ENCODE measurements around the gene LTBP3.

The LTBP3 gene
- total RNA-seq: 85.2 to 185 (median 109) reads per million in 4 donors

DNA sequence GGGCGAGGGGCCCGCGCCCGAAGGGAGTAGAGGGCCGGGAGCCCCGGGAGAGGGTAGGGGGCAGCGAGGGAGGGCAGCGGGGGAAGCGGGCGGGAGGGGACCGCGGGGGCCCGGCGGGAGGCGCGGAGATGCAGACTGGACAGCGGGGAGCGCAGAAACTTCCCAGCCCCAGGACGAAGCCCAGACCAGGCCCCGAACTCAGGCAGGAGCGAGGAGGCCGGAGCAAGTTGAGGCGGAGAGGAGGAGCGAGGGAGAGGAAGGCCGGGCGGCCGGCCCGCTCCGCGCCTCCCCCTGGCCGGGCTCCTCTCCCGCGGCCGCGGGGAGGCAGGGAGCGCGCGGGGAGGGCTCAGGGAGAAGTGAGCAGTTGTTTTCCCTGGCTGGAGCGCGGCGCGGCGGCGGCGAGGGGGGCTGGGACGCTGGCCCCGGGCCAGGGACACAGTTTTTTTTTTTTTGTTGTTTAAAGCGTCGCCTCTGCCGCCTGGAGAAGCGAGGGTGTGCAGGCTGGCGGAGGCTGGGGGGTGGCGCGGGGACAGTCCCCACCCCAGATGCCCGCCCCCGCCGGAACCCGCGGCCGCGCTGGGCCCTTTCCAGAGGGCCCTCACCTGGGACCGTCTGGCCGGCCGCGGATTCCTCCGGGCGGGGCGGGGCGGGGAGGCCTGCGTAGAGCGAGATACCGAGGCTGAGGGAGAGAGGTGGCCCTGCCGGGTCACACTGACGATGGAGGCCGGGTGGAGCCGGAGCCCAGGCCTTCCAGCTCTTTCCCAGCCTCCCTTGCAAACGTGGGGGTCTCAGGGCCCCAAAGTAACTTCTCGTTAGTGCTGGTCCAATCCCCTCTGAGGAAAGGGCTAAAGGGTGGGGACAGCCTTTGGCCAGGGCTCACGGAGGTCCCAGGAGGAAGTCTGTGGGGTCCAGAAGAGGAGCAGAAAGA lies at the start of gene LTBP3:
Gene LTBP3 (minus strand): TSS at position 358 of the 928 bp plus-strand sequence. CDS start 400 bp downstream, outside the sequence.
- DNase-seq: peak in 2 of 5 donors; percentile 23 to 43

DNA sequence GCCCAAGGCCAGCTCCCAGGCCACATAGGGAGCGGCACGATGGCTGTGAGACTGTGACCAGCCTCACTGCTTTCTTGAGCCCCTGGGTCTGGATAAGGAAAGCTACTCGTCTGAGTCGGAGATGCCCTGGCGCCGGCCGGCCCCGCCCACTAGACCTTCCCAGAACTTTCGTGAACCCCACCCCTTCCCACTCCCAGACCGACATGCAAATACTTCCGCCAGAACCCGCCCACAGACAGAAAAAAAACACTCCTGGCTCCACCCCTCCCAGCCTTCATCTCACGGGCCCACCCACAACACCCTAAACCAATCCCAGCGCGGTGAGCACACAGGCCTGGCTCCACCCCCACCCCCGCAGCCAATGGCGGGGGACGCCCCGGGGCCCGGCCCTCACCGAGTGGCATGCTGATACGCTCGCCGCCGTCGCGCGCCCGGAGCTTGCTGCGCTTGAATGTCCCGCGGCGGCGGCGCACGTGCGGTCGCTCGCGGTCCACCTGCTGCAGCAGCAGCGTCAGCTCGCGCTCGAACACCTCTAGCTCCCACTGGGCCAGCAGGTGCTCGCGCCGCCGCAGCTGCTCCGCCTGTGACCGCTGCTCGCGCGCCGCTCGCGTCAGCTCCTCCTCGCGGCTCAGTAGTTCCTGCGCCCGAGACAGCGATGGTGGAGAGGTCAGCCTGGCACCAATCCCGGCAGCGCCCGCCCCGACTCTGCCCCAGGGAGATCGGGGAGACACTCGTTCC lies 48.9 kb upstream of the LTBP3 start:
- DNase-seq: no peak

DNA sequence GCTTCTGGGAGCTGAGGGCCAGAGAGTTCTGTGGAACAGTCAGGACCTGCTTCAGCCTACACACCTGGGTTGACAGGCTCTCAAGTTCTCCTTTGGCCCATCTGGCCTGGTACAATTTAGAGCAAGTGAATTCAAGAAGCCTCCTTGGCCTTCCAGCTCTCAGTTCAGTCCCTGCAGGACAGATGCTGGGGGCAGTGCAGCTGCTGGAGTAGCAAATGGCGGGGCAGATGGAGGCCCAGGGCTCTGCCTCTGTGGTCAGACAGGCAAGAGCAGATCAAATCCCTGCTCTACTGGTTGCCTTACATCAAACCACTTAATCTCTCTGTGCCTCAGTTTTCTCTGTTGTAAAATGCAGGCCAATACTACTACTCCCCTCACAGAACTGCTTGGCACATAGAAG lies 46.1 kb upstream of the LTBP3 start:
- no peak for DNase-seq

DNA sequence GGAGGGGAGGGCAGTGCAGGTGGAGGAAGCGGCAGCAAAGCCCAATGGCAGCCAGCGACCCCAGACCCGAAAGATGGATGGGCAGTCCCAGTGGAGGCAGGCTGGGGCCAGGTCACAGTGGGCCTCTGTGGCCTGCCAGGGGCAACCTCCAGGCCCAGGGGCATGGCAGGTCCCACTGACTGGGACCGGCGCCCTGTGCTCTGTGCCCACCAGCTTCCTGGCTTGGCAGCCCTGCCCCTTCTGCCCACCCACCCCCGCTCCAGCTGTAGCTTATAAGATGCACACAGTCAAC lies 41.7 kb upstream of the LTBP3 start:
- no peak for DNase-seq

DNA sequence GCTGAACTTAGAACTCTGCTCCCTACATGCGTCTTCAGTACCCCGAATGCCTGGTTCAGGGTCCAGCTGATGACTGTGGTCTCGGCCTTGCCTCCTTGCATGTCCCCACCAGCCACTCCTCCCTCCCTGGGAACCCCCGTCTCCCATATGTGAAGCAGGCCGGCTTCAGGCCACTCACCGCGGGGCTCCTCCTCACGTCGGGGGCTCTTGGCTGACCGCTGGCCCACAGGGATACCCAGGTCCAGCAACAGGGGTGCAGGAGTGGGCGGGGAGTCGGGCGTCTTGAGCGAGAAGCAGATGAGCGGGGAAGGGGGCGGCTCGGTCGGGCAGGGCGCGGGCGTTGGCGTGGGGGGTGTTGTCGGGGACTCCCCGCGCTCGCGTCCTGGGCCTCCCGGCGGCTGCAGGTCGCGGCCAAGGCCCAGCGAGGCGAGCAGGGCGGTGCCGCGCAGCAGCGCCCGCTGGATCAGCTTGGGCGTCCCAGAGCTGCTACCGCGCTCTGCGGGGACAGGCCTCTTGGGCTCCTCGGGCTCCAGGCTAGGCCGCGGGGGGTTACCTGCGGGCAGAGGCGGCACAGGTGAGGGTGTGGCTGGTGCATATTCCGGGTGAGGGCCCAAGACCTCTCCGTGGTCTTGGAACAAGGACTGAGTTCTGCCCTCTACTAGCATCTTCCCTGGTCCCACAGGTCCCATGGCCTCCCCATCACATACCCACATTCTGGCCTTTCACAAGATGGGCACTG lies 41.2 kb upstream of the LTBP3 start:
- DNase-seq: no peak

DNA sequence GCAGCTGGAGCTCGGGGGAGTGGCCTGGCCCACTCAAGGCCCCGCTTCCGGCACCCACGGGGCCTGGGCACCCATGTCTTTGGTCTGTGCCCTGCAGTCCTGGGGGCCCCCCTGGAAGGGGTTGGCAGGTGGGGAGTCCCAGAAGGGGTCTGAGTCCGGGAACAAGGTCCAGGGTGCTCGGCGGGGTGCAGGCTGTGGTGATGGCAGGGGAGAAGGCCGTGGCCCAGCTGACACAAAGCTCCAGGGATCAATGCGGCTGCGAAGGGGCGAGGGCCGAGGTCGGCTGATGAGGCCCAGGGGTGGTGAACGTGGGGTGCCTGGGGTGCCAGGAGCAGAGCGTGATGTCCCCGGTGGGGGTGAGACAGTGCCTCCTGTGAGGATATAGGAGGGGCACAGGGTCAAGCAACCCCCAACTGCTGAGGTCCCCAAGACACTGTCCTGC lies 40.1 kb upstream of the LTBP3 start:
- no peak for DNase-seq

DNA sequence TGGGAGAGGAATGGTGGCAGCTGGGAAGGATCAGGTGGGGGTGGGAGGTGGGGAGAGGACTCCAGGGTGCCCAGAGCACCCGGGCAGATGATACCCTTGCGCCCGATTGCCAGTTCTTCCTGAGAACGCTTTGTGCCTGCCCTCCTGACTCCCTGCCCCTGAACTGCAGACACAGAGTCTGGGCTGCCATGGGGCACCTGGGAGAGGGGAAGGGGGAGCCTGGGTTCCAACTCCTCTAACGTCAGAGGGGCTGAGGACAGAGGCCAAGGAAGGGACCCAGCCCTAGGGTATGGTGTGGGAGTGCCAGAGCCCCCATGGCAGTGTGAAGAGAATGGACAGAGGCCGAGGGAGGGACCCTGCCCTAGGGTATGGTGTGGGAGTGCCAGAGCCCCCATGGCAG lies 38.4 kb upstream of the LTBP3 start:
- no peak for DNase-seq

DNA sequence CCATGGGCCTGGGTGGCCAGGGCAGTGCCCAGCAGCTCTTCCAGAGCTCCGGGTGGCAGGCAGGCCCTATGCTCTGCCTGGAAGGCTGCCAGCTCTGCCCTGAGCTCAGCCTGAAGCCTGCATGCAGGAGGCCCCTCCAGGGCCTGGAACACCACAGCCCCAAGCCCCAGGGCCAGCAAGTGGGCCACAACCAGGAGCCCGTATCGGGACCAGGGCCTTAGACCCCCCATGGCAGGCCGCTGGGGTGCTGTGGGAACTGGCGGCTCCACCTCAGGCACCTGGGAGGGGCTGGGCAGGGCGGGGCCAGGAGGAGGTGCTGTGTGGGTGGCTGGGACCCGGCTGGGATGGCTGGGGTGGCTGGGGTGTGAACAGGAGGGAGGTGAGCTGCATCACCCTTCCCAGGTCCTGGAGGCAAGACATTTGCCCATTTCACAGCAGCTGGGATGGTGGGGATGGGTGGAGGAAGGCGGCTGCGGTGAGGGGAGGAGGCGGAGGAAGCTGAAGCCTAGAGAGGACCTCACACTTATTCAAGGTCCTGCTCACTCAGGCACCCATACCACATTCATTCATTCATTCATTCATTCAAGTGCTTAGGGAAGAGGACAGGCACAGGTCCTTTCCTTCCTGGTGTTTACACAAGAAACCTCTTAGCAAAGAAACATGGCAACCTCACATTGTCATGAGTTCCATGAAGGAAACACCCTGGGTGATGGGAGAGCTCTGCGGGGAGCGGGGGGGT lies 37.6 kb upstream of the LTBP3 start, which contains the start of gene KCNK7:
Gene KCNK7 (minus strand): TSS at position 258 of the 739 bp plus-strand sequence. CDS start 28 bp downstream, at position 230.
- no peak for DNase-seq

DNA sequence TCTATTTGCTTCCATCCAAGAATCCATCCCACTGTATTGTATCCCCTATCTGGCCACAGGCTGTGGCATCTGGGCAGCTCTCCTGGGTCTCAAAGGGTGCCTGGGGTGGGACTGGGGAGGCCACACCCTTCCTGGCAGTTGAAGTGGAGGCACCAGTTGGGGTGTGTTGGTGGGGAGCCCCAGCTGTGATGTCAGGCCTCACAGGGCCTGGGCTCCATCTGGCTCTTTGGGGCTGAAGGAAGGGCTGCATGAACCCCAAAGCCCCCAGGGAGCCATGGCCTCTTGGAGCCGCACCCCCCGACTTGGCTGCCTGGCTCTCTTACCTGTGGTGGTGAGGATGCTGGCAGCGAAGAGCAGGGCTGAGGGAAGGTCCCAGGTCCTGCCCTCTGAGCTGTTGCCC lies 37.0 kb upstream of the LTBP3 start:
- no peak for DNase-seq

DNA sequence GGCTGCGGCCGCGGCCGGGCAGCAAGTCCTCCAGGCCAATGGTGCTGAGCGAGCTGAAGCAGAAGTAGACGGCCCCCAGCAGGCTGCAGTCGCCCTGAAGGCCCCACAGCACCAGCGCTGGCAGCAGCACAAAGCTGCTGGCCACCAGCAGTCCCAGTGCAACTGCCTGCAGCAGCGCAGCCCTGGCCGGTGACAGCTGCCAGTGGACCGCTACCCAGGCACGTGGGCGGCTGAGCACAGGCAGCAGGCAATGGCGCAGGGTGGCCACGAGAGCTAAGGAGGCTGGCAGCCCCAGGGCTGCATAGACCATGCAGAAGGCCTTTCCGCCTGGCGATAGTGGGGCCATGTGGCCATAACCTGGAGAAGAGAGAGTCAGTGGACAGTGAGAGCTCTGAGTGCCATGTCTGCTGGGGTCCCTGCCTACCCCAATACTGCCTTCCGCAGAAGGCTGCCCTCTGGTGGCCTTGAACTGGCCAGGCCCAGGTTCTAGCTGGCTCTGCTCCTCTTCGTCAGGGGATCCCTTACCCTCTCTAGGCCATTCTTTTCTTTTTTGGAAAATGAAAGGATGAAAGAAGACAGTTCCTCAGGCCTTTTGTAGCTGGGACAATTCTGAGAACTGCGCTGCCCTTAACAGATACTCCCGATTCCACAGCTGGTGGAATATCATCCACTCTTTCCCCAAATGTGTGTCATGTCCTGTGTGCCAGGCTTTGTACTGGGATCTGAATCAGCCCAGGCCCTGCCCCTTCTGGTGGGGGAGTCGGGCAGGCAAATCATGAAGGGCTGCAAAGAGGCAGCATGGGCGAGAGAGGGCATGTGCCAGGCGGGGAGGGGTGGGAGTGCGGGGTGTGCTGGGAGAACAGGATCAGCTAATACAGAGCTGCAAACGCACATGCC lies 35.6 kb upstream of the LTBP3 start:
- DNase-seq: no peak

DNA sequence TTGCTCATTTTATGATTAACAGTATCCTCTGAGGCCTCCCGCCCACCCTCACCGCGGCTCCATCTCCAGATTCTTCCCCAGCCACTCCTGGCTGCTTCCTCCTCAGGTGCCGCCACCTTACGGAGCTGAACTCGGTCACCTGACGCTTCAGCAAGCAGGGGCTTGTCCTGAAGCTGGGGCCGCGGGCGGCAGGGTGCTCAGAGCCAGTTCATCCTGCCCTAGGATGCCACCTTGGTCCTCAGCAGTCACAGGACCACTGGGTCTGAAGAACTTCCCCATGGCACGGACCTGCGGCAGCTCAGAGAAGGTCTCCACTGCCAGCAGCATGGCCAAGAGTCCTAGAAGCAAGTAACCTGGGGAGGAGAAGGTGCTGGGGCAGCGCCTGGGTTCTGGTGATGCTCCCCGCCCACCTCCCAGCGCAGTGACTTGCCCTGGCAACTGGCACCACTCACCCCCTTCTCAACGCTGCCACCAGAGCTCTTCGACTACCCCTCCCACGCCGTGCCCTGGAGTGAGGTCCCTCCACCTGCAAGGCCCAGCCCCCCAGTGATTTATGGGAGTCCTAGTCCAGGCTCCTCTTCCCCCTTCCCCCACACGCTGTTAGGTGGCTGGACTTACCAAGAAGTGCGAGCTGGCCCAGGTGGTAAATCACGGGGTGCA lies 34.8 kb upstream of the LTBP3 start:
- no peak for DNase-seq

DNA sequence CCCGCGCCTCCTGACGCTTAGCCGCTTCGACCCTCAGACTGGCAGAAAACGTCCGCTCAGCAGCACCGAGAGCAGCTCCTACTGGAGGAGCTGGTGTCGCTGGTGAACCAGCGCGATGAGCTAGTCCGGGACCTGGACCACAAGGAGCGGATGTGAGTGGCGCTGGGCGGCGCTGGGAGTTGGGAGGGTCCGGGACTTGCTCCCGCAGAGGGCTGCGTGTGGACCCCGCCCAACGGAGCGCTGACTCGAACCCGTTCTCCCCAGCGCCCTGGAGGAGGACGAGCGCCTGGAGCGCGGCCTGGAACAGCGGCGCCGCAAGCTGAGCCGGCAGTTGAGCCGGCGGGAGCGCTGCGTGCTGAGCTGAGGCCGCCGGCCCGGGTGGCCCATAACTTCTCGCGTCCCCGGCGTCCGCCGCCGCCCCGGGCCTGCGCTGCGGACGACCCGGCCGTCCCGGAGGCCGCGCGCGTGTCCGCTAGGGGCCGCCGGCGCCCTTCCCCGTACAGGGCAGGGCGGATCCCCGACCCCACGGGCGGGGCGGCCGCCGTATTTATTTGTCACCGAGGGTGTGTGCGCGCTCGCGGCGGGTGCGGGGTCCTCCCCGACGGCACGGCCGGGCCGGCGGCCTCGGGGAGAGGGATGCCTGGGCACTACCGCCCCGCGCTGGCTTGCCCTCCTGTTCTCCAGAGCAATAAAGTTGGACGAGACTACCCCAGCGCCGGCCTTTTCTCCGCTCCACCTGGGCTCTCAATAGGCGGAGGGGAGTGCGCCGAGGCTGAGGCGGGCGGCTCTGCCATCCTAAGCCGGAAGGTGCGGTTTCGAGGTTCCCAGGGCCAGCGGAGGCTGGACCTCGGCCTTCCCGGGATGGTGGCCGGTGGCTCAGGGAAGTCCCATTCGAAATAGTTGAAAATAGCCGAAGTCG lies 34.0 kb upstream of the LTBP3 start:
- no peak for DNase-seq

DNA sequence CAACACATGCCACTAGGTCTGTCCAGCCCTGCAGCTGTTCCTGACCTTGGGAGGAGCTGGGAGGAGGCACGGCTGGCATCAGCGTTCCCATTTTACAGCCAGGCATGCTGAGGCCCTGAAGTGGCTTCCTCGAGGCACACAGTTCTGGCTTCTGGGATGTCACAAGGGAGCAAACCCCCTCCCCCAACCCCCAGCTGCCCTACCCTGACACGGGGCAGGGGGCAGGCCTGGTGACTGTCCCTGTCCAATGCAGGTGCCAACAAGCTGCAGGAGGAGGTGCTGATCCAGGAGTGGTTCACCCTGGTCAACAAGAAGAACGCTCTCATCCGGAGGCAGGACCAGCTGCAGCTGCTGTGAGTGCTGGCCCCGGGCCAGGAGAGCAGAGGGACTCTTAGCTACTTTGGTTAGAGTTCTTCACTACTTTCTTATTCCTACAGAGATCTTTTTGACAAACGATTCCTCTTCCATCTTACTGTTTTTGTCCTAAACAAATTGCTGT lies 32.1 kb upstream of the LTBP3 start:
- no peak for DNase-seq

DNA sequence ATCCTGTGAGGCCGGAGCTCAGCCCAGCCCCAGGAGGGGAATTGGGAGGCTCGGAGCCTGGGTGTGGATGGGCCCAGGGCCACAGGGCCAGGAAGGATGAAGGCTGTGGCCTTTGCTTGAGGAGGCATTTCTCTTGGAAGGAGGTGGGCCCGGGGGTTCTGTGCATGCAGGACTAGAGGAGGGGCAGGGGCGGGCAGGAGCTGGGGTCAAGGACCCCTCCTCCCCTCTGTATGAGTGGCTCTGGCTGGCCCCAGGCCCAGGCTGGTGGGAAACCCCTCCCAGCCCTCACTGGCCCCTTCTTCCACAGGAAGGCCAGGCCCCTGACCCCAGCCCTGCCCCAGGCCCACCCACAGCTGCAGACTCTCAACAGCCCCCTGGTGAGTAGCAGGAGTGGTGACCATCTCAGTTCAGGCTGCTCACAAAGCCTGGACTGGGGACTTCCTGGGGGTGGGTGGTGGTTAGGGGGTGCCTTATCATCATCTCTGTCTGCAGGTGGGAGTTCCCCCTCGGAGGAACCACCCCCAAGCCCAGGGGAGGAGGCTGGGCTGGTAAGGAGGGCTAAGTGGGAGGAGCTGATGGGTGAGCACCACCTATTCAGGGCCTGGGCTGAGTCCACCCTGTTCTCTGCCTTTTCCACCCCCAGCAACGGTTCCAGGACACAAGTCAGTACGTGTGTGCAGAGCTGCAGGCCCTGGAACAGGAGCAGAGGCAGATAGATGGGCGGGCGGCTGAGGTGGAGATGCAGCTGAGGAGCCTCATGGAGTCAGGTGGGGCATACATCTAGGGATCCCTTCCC lies 31.5 kb upstream of the LTBP3 start:
- no peak for DNase-seq

DNA sequence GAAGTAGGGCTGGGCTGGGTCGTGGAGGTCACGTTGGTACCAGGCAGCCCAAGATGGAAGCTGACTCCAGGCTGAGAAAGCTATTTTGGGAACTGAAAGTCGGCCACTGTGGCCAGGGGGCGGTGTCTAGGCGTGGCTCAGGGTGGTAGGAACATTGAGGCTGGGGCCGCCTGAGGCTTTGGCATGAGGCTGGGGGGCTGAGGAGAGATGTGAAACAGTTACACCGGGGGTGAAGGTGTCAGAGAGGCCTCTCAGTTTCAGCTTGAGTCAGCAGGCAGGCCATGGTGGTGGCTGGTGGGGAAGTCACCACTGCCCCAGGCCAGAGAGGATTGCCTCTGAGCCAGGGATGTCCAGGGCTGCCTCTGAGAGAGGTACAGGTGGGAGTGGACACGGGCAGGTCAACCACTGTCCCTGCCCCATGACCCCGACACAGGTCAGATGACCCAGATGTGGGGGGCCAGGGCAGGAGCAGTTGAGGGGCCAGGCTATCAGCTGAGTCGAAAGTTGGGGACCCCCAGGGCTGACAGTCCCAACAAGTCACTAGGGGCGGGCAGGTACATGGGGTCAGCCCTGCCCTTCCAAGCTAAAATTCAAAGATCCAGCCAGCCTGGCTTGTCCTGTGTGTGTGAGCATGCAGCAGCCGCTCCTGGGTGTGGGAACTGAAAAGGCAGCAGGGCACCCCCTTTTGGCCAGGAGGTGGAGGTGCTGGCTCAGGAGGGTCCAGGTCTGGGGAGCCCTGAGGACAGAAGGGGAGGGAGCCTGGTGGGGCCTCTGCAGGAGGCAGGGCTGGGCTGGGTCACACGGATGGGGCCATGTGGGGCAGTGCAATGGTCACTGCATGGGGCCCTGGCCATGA lies 30.3 kb upstream of the LTBP3 start:
- DNase-seq: peak; percentile 58 to 84 (median 71)

DNA sequence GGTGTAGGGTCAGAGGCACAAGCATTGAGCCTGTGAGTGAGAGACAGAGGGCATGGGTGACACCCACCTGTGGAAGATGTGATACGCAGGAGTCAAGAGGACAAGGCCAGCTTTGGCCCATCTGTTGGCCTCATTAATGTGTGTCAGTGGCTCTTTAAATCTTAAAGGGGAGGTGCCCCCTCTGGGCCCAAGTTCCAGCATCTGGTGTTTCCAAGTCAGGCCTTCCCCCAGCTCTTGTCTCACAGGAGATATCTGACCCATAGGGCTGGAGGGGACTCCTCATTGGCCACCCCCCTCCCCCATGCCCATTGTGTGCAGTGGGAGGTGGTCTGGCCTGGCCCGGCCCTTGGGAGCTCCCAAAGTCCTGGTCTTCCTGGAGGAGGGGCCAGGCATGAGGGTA lies 28.5 kb upstream of the LTBP3 start:
- DNase-seq: no peak

DNA sequence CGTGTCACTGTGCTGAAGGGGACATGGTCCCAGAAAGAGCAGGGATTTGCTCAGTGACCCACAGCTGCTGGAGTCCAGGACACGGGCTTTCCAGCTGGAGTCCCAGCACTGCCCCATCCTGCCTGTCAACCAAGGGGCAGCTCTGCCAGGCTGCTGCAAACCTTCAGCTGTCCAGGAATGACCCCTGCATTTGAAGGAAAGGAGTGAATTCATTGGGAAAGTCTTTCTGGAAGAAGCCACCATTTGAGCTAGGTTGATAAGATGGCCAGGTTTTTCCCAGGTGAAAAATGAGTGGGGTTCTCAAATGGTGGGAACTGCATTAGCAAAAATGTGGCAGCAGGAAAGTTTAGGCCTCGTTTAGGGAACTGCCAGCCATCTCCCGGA lies 28.1 kb upstream of the LTBP3 start:
- DNase-seq: no peak

All from T-helper 1 cell (primary cell).